H1 (cell line): ENCODE results near the gene TGM3. TPM values are rescaled to one million over a fixed set of nuclear protein-coding genes. Genes with fewer than 3 reads are reported as not detected.

Source experiments
- CTCF ChIA-PET: fragments of 300-600 bp; sonication (Branson Sonifier 250); formaldehyde crosslinking; loops from one replicate; lab custom pipeline; 2021; ENCODE audit not compliant: partially characterized antibody; lab: Charles Lee
- POLR2A ChIA-PET: fragments of 300-600 bp; sonication (Branson Sonifier 250); formaldehyde crosslinking; loops from one replicate; lab custom pipeline; 2021; ENCODE audit warnings: inconsistent platforms; ENCODE audit not compliant: partially characterized antibody; lab: Charles Lee
- DNase-seq, 2 experiments: peaks; one replicate each; pipeline versions ENCODE4 v3.0.0 to v3.0.0-alpha.2; 2010 to 2022; ENCODE audit warnings: low spot score in 2 of 2, low read depth in 1 of 2, mixed read lengths in 1 of 2
- FAIRE-seq: peaks from 2 replicates; lab custom pipeline; 2011; peaks lifted over from hg19 to GRCh38; lab: Jason Lieb, UNC
- H2AFZ ChIP-seq: 2 replicates; pipeline ENCODE4 v1.8.1; 2012; ENCODE audit warnings: low read length, inconsistent platforms
- H2AK5ac ChIP-seq: 2 replicates; pipeline ENCODE4 v1.6.1; 2013; ENCODE audit warnings: low read depth, low read length
- H2BK120ac ChIP-seq: replicated peaks from 2 replicates; pipeline ENCODE3; 2013; ENCODE audit warnings: low read depth, low read length, inconsistent platforms
- H2BK12ac ChIP-seq: 2 replicates; pipeline ENCODE4 v1.6.1; 2013; ENCODE audit warnings: low read depth, low read length
- H2BK15ac ChIP-seq: 2 replicates; pipeline ENCODE4 v1.6.1; 2013; ENCODE audit warnings: low read length
- H2BK20ac ChIP-seq: 2 replicates; pipeline ENCODE4 v1.6.1; 2013; ENCODE audit warnings: low read length
- H2BK5ac ChIP-seq: 2 replicates; pipeline ENCODE4 v1.6.1; 2013; ENCODE audit warnings: low read depth, low read length
- H3K14ac ChIP-seq: 2 replicates; pipeline ENCODE4 v1.6.1; 2013; ENCODE audit warnings: inconsistent platforms; ENCODE audit not compliant: insufficient read length
- H3K18ac ChIP-seq: 2 replicates; pipeline ENCODE4 v1.6.1; 2013; ENCODE audit warnings: low read length; ENCODE audit errors: extremely low read depth
- H3K23ac ChIP-seq: 2 replicates; pipeline ENCODE4 v1.6.1; 2013; ENCODE audit warnings: inconsistent platforms; ENCODE audit not compliant: insufficient read length
- H3K23me2 ChIP-seq: 2 replicates; pipeline ENCODE4 v1.6.1; 2013; ENCODE audit warnings: low read depth, low read length
- H3K27ac ChIP-seq: 2 replicates; pipeline ENCODE4 v1.6.1; 2011; ENCODE audit warnings: low read depth, low read length, inconsistent platforms
- H3K27me3 ChIP-seq, 4 experiments: replicated peaks in 1 of 4; 1 replicate in 1 of 4; 2 replicates in 3 of 4; pipeline versions ENCODE4 v1.6.1 to v1.8.1; 2011 to 2013; ENCODE audit warnings: low read length in 3 of 4, mild to moderate bottlenecking in 3 of 4, inconsistent platforms in 2 of 4, mixed read lengths in 2 of 4, moderate library complexity in 1 of 4; ENCODE audit not compliant: control insufficient read depth in 3 of 4, insufficient read depth in 3 of 4; ENCODE audit errors: extremely low read depth in 1 of 4
- H3K36me3 ChIP-seq, 4 experiments: 2 replicates each; pipeline versions ENCODE4 v1.6.1 to v1.8.1; 2011 to 2013; ENCODE audit warnings: mild to moderate bottlenecking in 4 of 4, low read length in 3 of 4, moderate library complexity in 2 of 4, control low read depth in 1 of 4, inconsistent platforms in 1 of 4; ENCODE audit not compliant: insufficient read depth in 4 of 4, control insufficient read depth in 2 of 4
- H3K4ac ChIP-seq: replicated peaks from 2 replicates; pipeline ENCODE3; 2013; ENCODE audit warnings: low read length, low read depth, mixed read lengths, inconsistent platforms; ENCODE audit not compliant: insufficient read length
- H3K4me1 ChIP-seq, 4 experiments: replicated peaks in 1 of 4; 1 replicate in 1 of 4; 2 replicates in 3 of 4; pipeline versions ENCODE4 v1.6.1 to v1.8.1; 2011 to 2013; ENCODE audit warnings: low read length in 3 of 4, inconsistent platforms in 2 of 4, mixed read lengths in 1 of 4; ENCODE audit not compliant: insufficient read depth in 4 of 4, control insufficient read depth in 3 of 4
- H3K4me2 ChIP-seq, 2 experiments: 2 replicates each; pipeline versions ENCODE4 v1.6.1 to v1.8.1; 2011 to 2013; ENCODE audit warnings: low read depth in 2 of 2, low read length in 2 of 2, control low read depth in 1 of 2, inconsistent platforms in 1 of 2, mild to moderate bottlenecking in 1 of 2; ENCODE audit not compliant: insufficient read depth in 1 of 2
- H3K4me3 ChIP-seq, 4 experiments: fragments of 200-600, 300-600 bp in 1 of 4; sonication (generic), shearing (Covaris generic), sonication (Bioruptor Twin) in 1 of 4; 2 replicates each; pipeline versions ENCODE4 v1.5.1 to v1.8.1; 2011 to 2016; ENCODE audit warnings: low read length in 4 of 4, low read depth in 3 of 4, control low read depth in 2 of 4, inconsistent platforms in 2 of 4, mild to moderate bottlenecking in 2 of 4, mixed read lengths in 1 of 4, moderate library complexity in 1 of 4; ENCODE audit not compliant: insufficient read depth in 2 of 4; ENCODE audit errors: extremely low read depth in 1 of 4
- H3K56ac ChIP-seq: replicated peaks from 2 replicates; pipeline ENCODE3; 2013; ENCODE audit warnings: low read depth, mild to moderate bottlenecking, mixed read lengths, low read length, inconsistent platforms; ENCODE audit not compliant: insufficient read length
- H3K79me1 ChIP-seq: 2 replicates; pipeline ENCODE4 v1.6.1; 2013; ENCODE audit warnings: low read depth, low read length, control low read depth
- H3K79me2 ChIP-seq, 2 experiments: 2 replicates each; pipeline versions ENCODE4 v1.6.1 to v1.8.1; 2012 to 2013; ENCODE audit warnings: low read length in 2 of 2, mild to moderate bottlenecking in 2 of 2, inconsistent platforms in 1 of 2; ENCODE audit not compliant: insufficient read depth in 2 of 2, control insufficient read depth in 1 of 2
- H3K9ac ChIP-seq, 4 experiments: replicated peaks in 1 of 4; 1 replicate in 1 of 4; 2 replicates in 3 of 4; pipeline versions ENCODE4 v1.6.1 to v1.8.1; 2011 to 2013; ENCODE audit warnings: low read depth in 3 of 4, low read length in 3 of 4, control low read depth in 2 of 4, mild to moderate bottlenecking in 2 of 4, moderate library complexity in 2 of 4, inconsistent platforms in 1 of 4; ENCODE audit errors: extremely low read depth in 1 of 4
- H3K9me3 ChIP-seq, 2 experiments: 2 replicates each; pipeline versions ENCODE4 v1.6.1 to v1.8.1; 2012 to 2013; ENCODE audit warnings: mild to moderate bottlenecking in 2 of 2, moderate library complexity in 2 of 2, control low read depth in 1 of 2, inconsistent platforms in 1 of 2, low read depth in 1 of 2, low read length in 1 of 2, mixed read lengths in 1 of 2; ENCODE audit not compliant: insufficient read depth in 2 of 2
- H4K20me1 ChIP-seq, 2 experiments: replicated peaks in 1 of 2; 2 replicates each; pipeline versions ENCODE3 to v1.8.1; 2011 to 2013; ENCODE audit warnings: inconsistent platforms in 2 of 2, low read length in 2 of 2, mild to moderate bottlenecking in 1 of 2; ENCODE audit not compliant: insufficient read depth in 2 of 2, control insufficient read depth in 1 of 2
- H4K5ac ChIP-seq: 2 replicates; pipeline ENCODE4 v1.6.1; 2013; ENCODE audit warnings: low read length, low read depth, mixed read lengths, inconsistent platforms; ENCODE audit not compliant: insufficient read length
- H4K8ac ChIP-seq: 2 replicates; pipeline ENCODE4 v1.8.0; 2013; ENCODE audit warnings: mild to moderate bottlenecking, moderate library complexity, low read length, inconsistent platforms; ENCODE audit not compliant: insufficient read depth; ENCODE audit errors: extremely low read depth
- H4K91ac ChIP-seq: replicated peaks from 2 replicates; pipeline ENCODE3; 2013; ENCODE audit warnings: low read length, mixed read lengths, inconsistent platforms; ENCODE audit not compliant: insufficient read length
- EP300 ChIP-seq, 2 experiments: IDR thresholded peaks; 1 replicate in 1 of 2; 2 replicates in 1 of 2; pipeline ENCODE4 v1.6.1; 2011 to 2012; ENCODE audit warnings: low read depth in 2 of 2, low read length in 2 of 2, mild to moderate bottlenecking in 2 of 2, borderline replicate concordance in 1 of 2, inconsistent platforms in 1 of 2, moderate library complexity in 1 of 2
- KDM1A ChIP-seq: fragments of 200-600, 300-600 bp; sonication (generic); IDR thresholded peaks from 2 replicates; pipeline ENCODE4 v1.7.1; 2016; ENCODE audit warnings: mild to moderate bottlenecking, low read length, borderline replicate concordance
- WGBS, 2 experiments: shearing (Covaris generic) in 1 of 2; methylation state at CpG; one replicate each; pipeline versions ENCODE4 v1.1.6 to v1.1.7; 2013 to 2015; ENCODE audit warnings: low lambda C conversion rate in 2 of 2, mixed read lengths in 2 of 2, inconsistent platforms in 1 of 2, low coverage in 1 of 2, missing lambda C conversion rate in 1 of 2; ENCODE audit not compliant: insufficient replicate concordance in 2 of 2, insufficient coverage in 1 of 2, insufficient read length in 1 of 2; ENCODE audit errors: extremely low coverage in 1 of 2, missing lambda C conversion rate in 1 of 2; 5-methylcytosine and 5-hydroxymethylcytosine counted together
- polyA plus RNA-seq, 7 experiments: library from polyadenylated mRNA; depleted of rRNA in 3 of 7; stranded (reverse) in 5 of 7; unstranded in 2 of 7; fragments of >200 nt in 5 of 7; fragments of 200-250 nt in 2 of 7; gene quantifications; 1 replicate in 5 of 7; 2 replicates in 1 of 7; 4 replicates in 1 of 7; pipeline versions ENCODE4 v1.2.1 to v1.2.3, GENCODE V29; 2011 to 2013; ENCODE audit warnings: missing spikeins in 2 of 7, mixed read lengths in 2 of 7
- total RNA-seq: library from RNA; stranded (reverse); fragmentation: NEBNext Ultra II Directional; extraction: Animal tissue kit (Norgen Biotek cat#: 25700); gene quantifications from 2 replicates; pipeline ENCODE4 v1.2.1, GENCODE V29; 2021

Gene TGM3
- total and polyA plus RNA-seq, 2 of the 8 experiments (the other 6 are each of a cell fraction or from before 2014, with no cell fraction given), result 0.12 TPM; not detected in 1

DNA sequence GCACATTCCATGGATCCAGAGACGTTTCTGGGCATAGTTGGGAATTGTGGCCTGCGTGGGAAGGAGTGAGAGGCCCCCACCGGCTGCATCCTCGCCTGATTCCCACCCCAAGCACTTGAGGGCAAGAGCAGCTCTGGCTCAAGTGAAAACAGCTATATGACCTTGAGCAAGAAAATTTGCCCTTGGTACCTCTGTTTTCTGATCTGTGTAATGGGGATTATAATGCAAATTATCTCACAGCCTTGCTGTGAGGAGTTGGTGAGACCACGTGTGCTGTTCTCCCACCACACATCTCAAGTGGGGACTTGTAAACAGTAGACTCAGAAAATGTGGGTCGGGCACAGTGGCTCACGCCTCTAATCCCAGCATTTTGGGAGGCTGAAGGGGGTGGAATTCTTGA lies 85.5 kb downstream of the TGM3 start:
- H3K23ac ChIP-seq, result no peak overlapping the region
- no peak overlapping the region for H3K4ac ChIP-seq
- H4K8ac ChIP-seq, result no peak overlapping the region
- peak; percentile 58; the same call in 1 of the 2 replicates for TF ChIP-seq KDM1A
- no peak for TF ChIP-seq EP300 (IDR thresholded peaks at IDR 0.05; ENCODE audit: borderline replicate concordance in 1 of 2, low read depth in 2 of 2, low read length in 2 of 2)
- no peaks in the 10 kb centered on the region; a peak in 1 of 7 replicates for H3K27me3 ChIP-seq
- no peak overlapping the region for H3K9ac ChIP-seq
- H3K56ac ChIP-seq, result no peak overlapping the region
- H3K79me1 ChIP-seq, result no peaks in the 10 kb centered on the region
- H2BK20ac ChIP-seq, result peak overlapping the region; percentile 90; the same call in 1 of the 2 replicates
- H3K79me2 ChIP-seq, result no peaks in the 10 kb centered on the region
- peak overlapping the region; percentile 98; the same call in 1 of the 2 replicates for H2BK12ac ChIP-seq
- no peak overlapping the region for H4K91ac ChIP-seq
- no peak overlapping the region for H2AK5ac ChIP-seq
- no peak overlapping the region for H2BK120ac ChIP-seq
- no peak overlapping the region for H2BK15ac ChIP-seq
- no peaks in the 10 kb centered on the region; a peak in 1 of 4 replicates for H3K9me3 ChIP-seq
- FAIRE-seq (no peak), DNase-seq (no peak)
- peak overlapping the region; percentile 92; the same call in 1 of the 2 replicates for H2BK5ac ChIP-seq
- ChIA-PET POLR2A (interaction anchor here (1.1 kb wide), 1 partner anchor 39 kb away, joined by 3 read pairs; no protein-coding TSS in a partner anchor), CTCF (interaction anchor here (0.7 to 10.7 kb wide), 7 partner anchors 11 to 307 kb away, joined by 3 to 210 read pairs (median 7); no protein-coding TSS in a partner anchor)
- H4K20me1 ChIP-seq, result no peaks in the 10 kb centered on the region
- no peaks in the 10 kb centered on the region for H3K36me3 ChIP-seq
- H2AFZ ChIP-seq, result no peak overlapping the region
- H3K23me2 ChIP-seq, result no peaks in the 10 kb centered on the region
- no peak overlapping the region for H3K14ac ChIP-seq
- H3K4me3 ChIP-seq, result no peak overlapping the region
- no peak overlapping the region for H3K4me2 ChIP-seq
- H3K27ac ChIP-seq, result no peak overlapping the region
- 85% methylated on average over 7 of the region's 7 CpGs; no CpG with 5 or more reads in 1 of the 2 experiments for WGBS, 2 experiments
- H3K18ac ChIP-seq, result no peak overlapping the region; the same call in 1 of the 2 replicates
- no peak overlapping the region for H4K5ac ChIP-seq
- H3K4me1 ChIP-seq, result peaks cover 0 to 12% (median 9%) of the 10 kb centered on the region in 4 experiments; a peak in 6 of 7 replicates
